GM23338 (cell line): ENCODE results near the gene MIGA1. TPM values are rescaled to one million over a fixed set of nuclear protein-coding genes. Genes with fewer than 3 reads are reported as not detected.

Source experiments
- ATAC-seq: fragments of 200-7000 bp; cut with Tn5 transposase; 3 replicates; pipeline ENCODE4 v1.9.1; 2020
- DNase-seq: peaks from one replicate; pipeline ENCODE4 v3.0.0-alpha.2; 2015; ENCODE audit warnings: low spot score
- H2AFZ ChIP-seq: fragments of 200-600 bp; sonication (generic); 2 replicates; pipeline ENCODE4 v1.8.0; 2016; ENCODE audit warnings: antibody characterized with exemption, mild to moderate bottlenecking, moderate library complexity
- H3F3A ChIP-seq: fragments of 200-600 bp; sonication (generic); replicated peaks from 2 replicates; pipeline ENCODE4 v1.8.0; 2017; ENCODE audit warnings: antibody characterized with exemption, mixed run types, low read depth
- H3K27ac ChIP-seq: fragments of 200-600 bp; sonication (generic); 2 replicates; pipeline ENCODE4 v1.6.1; 2016; ENCODE audit warnings: low read depth
- H3K27me3 ChIP-seq: fragments of 200-600 bp; sonication (generic); 2 replicates; pipeline ENCODE4 v1.8.0; 2016; ENCODE audit warnings: mild to moderate bottlenecking, mixed run types, moderate library complexity; ENCODE audit not compliant: insufficient read depth
- H3K36me3 ChIP-seq: fragments of 200-600 bp; sonication (generic); 2 replicates; pipeline ENCODE4 v1.8.0; 2016; ENCODE audit warnings: mild to moderate bottlenecking; ENCODE audit not compliant: insufficient read depth
- H3K4me1 ChIP-seq: fragments of 200-600 bp; sonication (generic); 2 replicates; pipeline ENCODE4 v1.8.0; 2016; ENCODE audit warnings: mild to moderate bottlenecking, moderate library complexity; ENCODE audit not compliant: insufficient read depth
- H3K4me2 ChIP-seq: fragments of 200-600 bp; sonication (generic); 2 replicates; pipeline ENCODE4 v1.7.1; 2017; ENCODE audit warnings: mixed run types
- H3K4me3 ChIP-seq: fragments of 200-600 bp; sonication (generic); 2 replicates; pipeline ENCODE4 v1.6.1; 2016; ENCODE audit warnings: mixed run types
- H3K79me2 ChIP-seq: fragments of 200-600 bp; sonication (generic); replicated peaks from 2 replicates; pipeline ENCODE4 v1.8.0; 2017; ENCODE audit warnings: mild to moderate bottlenecking; ENCODE audit not compliant: insufficient read depth
- H3K9me2 ChIP-seq: fragments of 200-600 bp; sonication (generic); 2 replicates; pipeline ENCODE4 v1.8.0; 2017; ENCODE audit not compliant: insufficient read depth
- H4K20me1 ChIP-seq: fragments of 200-600 bp; sonication (generic); replicated peaks from 2 replicates; pipeline ENCODE4 v1.8.0; 2017; ENCODE audit warnings: mild to moderate bottlenecking; ENCODE audit not compliant: insufficient read depth
- H3K27ac Mint-ChIP-seq: 2 replicates; pipeline ENCODE4 v1.8.0; 2020; ENCODE audit warnings: inconsistent platforms, mild to moderate bottlenecking, moderate library complexity, mixed read lengths
- H3K27me3 Mint-ChIP-seq: 3 replicates; pipeline ENCODE4 v1.8.0; 2022; ENCODE audit warnings: low read depth, mild to moderate bottlenecking, moderate library complexity, mixed read lengths, inconsistent platforms; ENCODE audit not compliant: insufficient read depth, poor library complexity
- H3K36me3 Mint-ChIP-seq: 3 replicates; pipeline ENCODE4 v1.8.0; 2021; ENCODE audit warnings: low read depth, mild to moderate bottlenecking, inconsistent platforms, moderate library complexity, mixed read lengths
- H3K4me1 Mint-ChIP-seq: 3 replicates; pipeline ENCODE4 v1.8.0; 2020; ENCODE audit warnings: mild to moderate bottlenecking, inconsistent platforms, mixed read lengths
- H3K4me3 Mint-ChIP-seq: 3 replicates; pipeline ENCODE4 v1.8.0; 2021; ENCODE audit warnings: moderate library complexity, mild to moderate bottlenecking, inconsistent platforms, mixed read lengths
- H3K9me3 Mint-ChIP-seq: 3 replicates; pipeline ENCODE4 v1.8.0; 2020; ENCODE audit warnings: moderate library complexity, mild to moderate bottlenecking, inconsistent platforms, mixed read lengths
- CREB1 ChIP-seq: fragments of 250-450 bp; sonication (Bioruptor Pico); IDR thresholded peaks from 2 replicates; pipeline ENCODE4 v1.5.0; 2020; ENCODE audit warnings: low read depth, mild to moderate bottlenecking, moderate library complexity
- EZH2phosphoT487 ChIP-seq: fragments of 200-600 bp; sonication (generic); IDR thresholded peaks from one replicate; pipeline ENCODE4 v1.8.1; 2018; ENCODE audit warnings: antibody characterized with exemption; ENCODE audit not compliant: unreplicated experiment
- JUNB ChIP-seq: IDR thresholded peaks from one replicate; pipeline ENCODE4 v1.6.1; 2016; ENCODE audit warnings: antibody characterized with exemption; ENCODE audit not compliant: unreplicated experiment
- NANOG ChIP-seq: IDR thresholded peaks from 2 replicates; pipeline ENCODE4 v1.6.1; 2016; ENCODE audit warnings: antibody characterized with exemption, borderline replicate concordance
- POLR2AphosphoS5 ChIP-seq: IDR thresholded peaks from 2 replicates; pipeline ENCODE4 v1.6.1; 2016; ENCODE audit warnings: antibody characterized with exemption, low read depth
- STAT1 ChIP-seq: IDR thresholded peaks from one replicate; pipeline ENCODE4 v1.6.1; 2016; ENCODE audit warnings: antibody characterized with exemption; ENCODE audit not compliant: unreplicated experiment
- ZNF114 ChIP-seq: fragments of 250-450 bp; sonication (Bioruptor Pico); IDR thresholded peaks from 2 replicates; pipeline ENCODE4 v1.5.0; 2020; ENCODE audit warnings: mild to moderate bottlenecking, moderate library complexity
- ZNF331 ChIP-seq: fragments of 250-450 bp; sonication (Bioruptor Pico); IDR thresholded peaks from 2 replicates; pipeline ENCODE4 v1.5.0; 2020; ENCODE audit warnings: low read depth, mild to moderate bottlenecking, moderate library complexity
- polyA plus RNA-seq: library from polyadenylated mRNA; unstranded; fragments of >200 nt; fragmentation: Nextera tagmentation; extraction: Ambion mirVana; gene quantifications from 2 replicates; pipeline ENCODE4 v1.2.1, GENCODE V29; 2016
- total RNA-seq: library from RNA; depleted of rRNA; stranded (reverse); fragments of >200 nt; shearing (Covaris generic); gene quantifications from 2 replicates; pipeline ENCODE4 v1.2.3, GENCODE V29; 2014
- TF ChIP-seq, protein P1 (sequence below), 2 experiments: fragments of 200-600 bp in 1 of 2; sonication (generic) in 1 of 2; conservative IDR thresholded peaks; 2 replicates each; pipeline versions ENCODE4 v1.5.1 to v1.6.1; 2016 to 2017; ENCODE audit warnings: antibody characterized with exemption in 2 of 2, low read depth in 2 of 2, mild to moderate bottlenecking in 2 of 2, moderate library complexity in 1 of 2
- TF ChIP-seq, protein P2 (sequence below): IDR thresholded peaks from 2 replicates; pipeline ENCODE4 v1.6.1; 2016; ENCODE audit warnings: antibody characterized with exemption
- TF ChIP-seq, protein P3 (sequence below): IDR thresholded peaks from one replicate; pipeline ENCODE4 v1.6.1; 2018; ENCODE audit warnings: antibody characterized with exemption; ENCODE audit not compliant: unreplicated experiment

The MIGA1 gene
- total and polyA plus RNA-seq, 2 experiments from 2014 or later: 3.4 to 7.5 TPM

DNA sequence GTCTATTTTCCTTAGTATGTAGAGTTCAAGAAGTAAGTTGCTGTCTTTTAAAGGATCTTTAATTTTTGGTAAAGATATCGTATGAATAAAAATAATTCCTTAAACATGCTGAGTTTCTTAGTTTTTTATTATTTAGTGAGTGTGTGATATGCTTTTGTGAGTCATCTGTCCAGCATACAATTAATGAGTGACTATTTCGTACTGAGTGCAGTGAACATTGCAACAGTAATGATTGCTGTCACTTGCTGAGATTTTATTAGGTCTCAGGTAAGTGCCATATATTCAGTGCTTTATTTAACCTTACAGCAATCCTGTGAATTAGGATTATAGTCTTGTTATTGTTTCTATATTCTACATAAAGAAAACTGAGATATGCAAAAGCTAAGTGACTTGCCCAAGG lies 22.6 kb downstream of the MIGA1 start:
- Histone ChIP-seq H2AFZ (no peak overlapping the region), H3K4me3 (no peak overlapping the region), H3K9me2 (no peaks in the 10 kb centered on the region), H3K27me3 (no peaks in the 10 kb centered on the region), H3K4me2 (no peak overlapping the region), H3K79me2 (no peaks in the 10 kb centered on the region), H4K20me1 (no peaks in the 10 kb centered on the region), H3K36me3 (no peaks in the 10 kb centered on the region), H3K4me1 (no peaks in the 10 kb centered on the region), H3K27ac (no peak overlapping the region), H3F3A (no peaks in the 10 kb centered on the region)
- H3K36me3 Mint-ChIP-seq: peaks cover 3% of the 10 kb centered on the region; the same call in 2 of the 3 replicates
- H3K27me3 Mint-ChIP-seq: no peaks in the 10 kb centered on the region
- no peak for ATAC-seq
- H3K27ac Mint-ChIP-seq: no peak overlapping the region
- H3K9me3 Mint-ChIP-seq: no peaks in the 10 kb centered on the region
- H3K4me1 Mint-ChIP-seq: no peaks in the 10 kb centered on the region
- no peak overlapping the region for H3K4me3 Mint-ChIP-seq
- TF ChIP-seq ZNF331 (CRISPR knock-in tag) (no peak), CREB1 (no peak), NANOG (no peak), POLR2AphosphoS5 (no peak), EZH2phosphoT487 (no peak), JUNB (no peak), ZNF114 (CRISPR knock-in tag) (no peak), STAT1 (no peak)
- TF ChIP-seq, protein P1, sequence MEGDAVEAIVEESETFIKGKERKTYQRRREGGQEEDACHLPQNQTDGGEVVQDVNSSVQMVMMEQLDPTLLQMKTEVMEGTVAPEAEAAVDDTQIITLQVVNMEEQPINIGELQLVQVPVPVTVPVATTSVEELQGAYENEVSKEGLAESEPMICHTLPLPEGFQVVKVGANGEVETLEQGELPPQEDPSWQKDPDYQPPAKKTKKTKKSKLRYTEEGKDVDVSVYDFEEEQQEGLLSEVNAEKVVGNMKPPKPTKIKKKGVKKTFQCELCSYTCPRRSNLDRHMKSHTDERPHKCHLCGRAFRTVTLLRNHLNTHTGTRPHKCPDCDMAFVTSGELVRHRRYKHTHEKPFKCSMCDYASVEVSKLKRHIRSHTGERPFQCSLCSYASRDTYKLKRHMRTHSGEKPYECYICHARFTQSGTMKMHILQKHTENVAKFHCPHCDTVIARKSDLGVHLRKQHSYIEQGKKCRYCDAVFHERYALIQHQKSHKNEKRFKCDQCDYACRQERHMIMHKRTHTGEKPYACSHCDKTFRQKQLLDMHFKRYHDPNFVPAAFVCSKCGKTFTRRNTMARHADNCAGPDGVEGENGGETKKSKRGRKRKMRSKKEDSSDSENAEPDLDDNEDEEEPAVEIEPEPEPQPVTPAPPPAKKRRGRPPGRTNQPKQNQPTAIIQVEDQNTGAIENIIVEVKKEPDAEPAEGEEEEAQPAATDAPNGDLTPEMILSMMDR (conservative IDR thresholded peaks at IDR 0.05; ENCODE audit: low read depth in 2 of 2): no peak
- TF ChIP-seq, protein P2, sequence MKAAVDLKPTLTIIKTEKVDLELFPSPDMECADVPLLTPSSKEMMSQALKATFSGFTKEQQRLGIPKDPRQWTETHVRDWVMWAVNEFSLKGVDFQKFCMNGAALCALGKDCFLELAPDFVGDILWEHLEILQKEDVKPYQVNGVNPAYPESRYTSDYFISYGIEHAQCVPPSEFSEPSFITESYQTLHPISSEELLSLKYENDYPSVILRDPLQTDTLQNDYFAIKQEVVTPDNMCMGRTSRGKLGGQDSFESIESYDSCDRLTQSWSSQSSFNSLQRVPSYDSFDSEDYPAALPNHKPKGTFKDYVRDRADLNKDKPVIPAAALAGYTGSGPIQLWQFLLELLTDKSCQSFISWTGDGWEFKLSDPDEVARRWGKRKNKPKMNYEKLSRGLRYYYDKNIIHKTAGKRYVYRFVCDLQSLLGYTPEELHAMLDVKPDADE: no peak
- TF ChIP-seq, protein P3, sequence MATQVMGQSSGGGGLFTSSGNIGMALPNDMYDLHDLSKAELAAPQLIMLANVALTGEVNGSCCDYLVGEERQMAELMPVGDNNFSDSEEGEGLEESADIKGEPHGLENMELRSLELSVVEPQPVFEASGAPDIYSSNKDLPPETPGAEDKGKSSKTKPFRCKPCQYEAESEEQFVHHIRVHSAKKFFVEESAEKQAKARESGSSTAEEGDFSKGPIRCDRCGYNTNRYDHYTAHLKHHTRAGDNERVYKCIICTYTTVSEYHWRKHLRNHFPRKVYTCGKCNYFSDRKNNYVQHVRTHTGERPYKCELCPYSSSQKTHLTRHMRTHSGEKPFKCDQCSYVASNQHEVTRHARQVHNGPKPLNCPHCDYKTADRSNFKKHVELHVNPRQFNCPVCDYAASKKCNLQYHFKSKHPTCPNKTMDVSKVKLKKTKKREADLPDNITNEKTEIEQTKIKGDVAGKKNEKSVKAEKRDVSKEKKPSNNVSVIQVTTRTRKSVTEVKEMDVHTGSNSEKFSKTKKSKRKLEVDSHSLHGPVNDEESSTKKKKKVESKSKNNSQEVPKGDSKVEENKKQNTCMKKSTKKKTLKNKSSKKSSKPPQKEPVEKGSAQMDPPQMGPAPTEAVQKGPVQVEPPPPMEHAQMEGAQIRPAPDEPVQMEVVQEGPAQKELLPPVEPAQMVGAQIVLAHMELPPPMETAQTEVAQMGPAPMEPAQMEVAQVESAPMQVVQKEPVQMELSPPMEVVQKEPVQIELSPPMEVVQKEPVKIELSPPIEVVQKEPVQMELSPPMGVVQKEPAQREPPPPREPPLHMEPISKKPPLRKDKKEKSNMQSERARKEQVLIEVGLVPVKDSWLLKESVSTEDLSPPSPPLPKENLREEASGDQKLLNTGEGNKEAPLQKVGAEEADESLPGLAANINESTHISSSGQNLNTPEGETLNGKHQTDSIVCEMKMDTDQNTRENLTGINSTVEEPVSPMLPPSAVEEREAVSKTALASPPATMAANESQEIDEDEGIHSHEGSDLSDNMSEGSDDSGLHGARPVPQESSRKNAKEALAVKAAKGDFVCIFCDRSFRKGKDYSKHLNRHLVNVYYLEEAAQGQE: no peak
- DNase-seq: no peak
